Activated T-cell treated with anti-CD3 and anti-CD28 coated beads for 24 hours (primary cell): ENCODE measurements around the gene CDHR1.
"Not testable (repeated sequence)": the region's sequence is repeated elsewhere in the genome, so short reads cannot be mapped to it uniquely, and the experiment has no call there.

Experiments used
- DNase-seq: peaks from one replicate; pipeline ENCODE4 v3.0.0-alpha.2; 2020; ENCODE audit warnings: low read depth

The CDHR1 gene

DNA sequence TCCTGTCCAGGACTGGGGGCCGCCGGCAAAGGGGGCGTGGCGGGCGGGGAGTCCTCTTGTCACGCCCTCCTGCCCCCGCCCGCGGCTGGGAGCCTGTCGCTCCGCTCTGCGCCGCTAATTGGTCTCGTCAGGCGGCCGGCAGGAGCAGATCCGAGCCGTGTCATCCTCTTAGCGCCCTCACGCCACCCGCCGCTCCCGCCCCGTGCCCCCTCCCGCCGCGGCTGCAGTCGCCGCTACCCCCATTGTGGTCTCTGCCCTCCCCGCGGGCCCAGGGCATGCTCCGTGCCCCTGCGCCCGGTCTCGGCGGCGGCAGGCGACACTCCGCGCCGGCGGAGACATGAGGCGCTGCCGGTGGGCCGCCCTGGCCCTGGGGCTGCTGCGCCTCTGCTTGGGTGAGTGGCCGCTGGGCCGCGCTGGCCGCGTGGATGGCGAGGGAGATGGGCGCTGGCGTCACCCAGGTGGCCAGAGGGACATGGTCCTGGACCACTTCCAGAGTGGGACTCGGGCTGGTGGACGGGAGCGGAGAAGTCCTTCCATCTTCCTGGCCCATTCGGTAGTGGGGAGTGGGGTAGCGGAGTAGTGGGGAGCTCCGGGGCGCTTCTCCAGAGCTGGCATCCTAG is at the start of gene CDHR1:
TSS of gene CDHR1 (plus strand) at position 114 of the 620 bp plus-strand sequence. CDS start at position 338, 224 bp downstream.
- DNase-seq: peak; percentile 33

- no peak for DNase-seq
Observed at GRCh38 chr10:84147347-84147746, 47.0 kb upstream of the CDHR1 start.

DNA sequence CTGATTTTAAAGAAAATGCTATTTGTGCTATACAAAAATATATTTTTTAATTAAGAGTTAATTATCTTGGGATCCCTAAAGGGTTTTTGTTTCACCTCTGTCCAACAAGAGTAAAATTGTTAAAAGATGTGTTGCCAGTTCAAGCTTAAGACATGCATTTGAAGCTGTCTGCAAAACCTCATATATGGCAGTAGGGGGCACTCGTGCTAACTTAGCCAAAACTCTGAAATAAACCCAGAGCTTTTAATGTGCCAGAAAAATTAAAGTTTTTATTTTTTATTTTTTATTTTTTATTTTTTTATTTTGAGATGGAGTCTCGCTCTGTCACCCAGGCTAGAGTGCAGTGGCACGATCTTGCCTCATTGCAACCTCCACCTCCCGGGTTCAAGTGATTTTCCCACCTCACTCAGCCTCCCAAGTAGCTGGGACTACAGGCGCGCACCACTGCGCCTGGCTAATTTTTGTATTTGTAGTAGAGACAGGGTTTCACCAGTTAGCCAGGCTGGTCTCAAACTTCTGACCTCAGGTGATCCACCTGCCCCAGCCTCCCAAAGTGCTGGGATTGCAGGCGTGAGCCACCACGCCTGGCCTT is 46.2 kb upstream of the CDHR1 start:
- DNase-seq: not testable (repeated sequence)

GRCh38 chr10:84149854-84150253 is 44.5 kb upstream of the CDHR1 start:
- DNase-seq: no peak

GRCh38 chr10:84152769-84153168 is 41.6 kb upstream of the CDHR1 start:
- no peak for DNase-seq

GRCh38 chr10:84155521-84155920 is 38.8 kb upstream of the CDHR1 start:
- no peak for DNase-seq

- DNase-seq: no peak
Observed at GRCh38 chr10:84156009-84156408, 38.3 kb upstream of the CDHR1 start.

- DNase-seq: peak; percentile 29
Observed at GRCh38 chr10:84156768-84157167, 37.6 kb upstream of the CDHR1 start.

- no peak for DNase-seq
Observed at GRCh38 chr10:84158061-84158460, 36.3 kb upstream of the CDHR1 start.

- DNase-seq: no peak
Observed at GRCh38 chr10:84158550-84158949, 35.8 kb upstream of the CDHR1 start.

- DNase-seq: no peak
Observed at GRCh38 chr10:84159076-84159685, 35.2 kb upstream of the CDHR1 start.

GRCh38 chr10:84160663-84161362 is 33.5 kb upstream of the CDHR1 start:
- DNase-seq: no peak

DNA sequence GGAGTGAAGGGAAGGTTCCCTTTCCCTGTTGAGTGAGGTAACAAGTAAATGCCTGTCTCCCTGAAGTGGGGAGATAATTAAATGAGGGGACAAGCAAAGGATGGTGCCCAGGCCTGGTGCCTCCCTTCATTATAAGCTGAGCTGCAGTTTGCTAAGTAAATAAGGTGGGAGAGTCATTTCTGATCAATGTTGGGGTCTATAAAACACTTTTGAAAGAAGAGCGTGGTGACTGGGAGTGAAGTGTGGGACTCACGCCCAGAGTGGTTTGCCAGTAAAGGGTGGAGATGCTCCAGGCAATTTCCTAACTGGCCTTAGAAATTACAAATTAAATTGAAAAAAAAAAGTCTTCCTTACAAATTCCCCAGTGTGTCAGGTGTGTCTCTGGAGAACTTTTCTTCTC is 30.3 kb upstream of the CDHR1 start:
- no peak for DNase-seq

- DNase-seq: no peak
Observed at GRCh38 chr10:84164442-84164841, 29.9 kb upstream of the CDHR1 start.

DNA sequence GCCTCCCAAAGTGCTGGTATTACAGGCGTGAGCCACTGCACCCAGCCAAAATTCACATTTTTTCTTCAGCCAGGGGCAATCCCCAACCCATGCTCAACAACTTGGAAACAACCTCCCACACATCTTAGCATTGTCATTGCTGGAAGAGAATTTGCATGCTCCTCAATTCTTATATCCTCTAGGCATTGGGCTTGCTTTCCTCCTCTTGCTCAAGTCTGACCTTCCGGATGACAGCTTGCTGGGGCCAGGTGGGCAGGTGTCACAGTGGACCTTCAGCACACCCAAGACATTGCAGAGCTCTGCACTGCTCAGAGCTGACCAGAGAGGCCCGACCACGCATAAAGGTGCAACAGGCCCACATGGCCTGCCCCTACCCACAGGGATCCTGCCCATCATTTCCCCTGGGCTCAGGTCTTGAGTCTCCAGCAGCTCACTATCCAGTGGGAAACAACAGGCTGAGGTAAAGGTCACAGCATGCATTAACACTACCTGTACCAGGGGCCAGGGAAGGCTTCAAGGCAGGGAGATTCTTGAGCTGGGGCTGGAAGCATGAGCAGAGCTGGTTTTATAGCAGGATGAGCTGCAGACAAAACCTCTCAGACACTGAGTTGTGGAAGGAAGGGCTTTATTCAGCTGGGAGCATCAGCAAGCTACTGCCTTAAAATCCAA is 27.6 kb upstream of the CDHR1 start:
- DNase-seq: no peak

DNA sequence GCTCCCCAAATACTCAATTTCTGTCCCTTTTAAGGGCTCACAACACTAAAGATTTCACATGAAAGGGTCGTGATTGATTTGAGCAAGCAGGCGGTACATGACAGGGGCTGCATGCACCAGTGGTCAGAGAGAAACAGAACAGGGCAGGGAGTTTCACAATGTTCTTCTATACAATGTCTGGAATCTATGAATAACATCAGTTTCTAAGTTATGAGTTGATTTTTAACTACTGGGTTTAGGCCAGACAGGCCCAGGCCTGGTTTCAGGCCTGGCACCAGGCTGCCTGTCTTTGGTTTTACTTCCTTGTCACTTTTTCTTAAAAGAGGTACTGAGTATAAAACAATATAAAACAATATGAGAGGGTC is 27.1 kb upstream of the CDHR1 start:
- not testable (repeated sequence) for DNase-seq

GRCh38 chr10:84168382-84168781 is 26.0 kb upstream of the CDHR1 start:
- DNase-seq: not testable (repeated sequence)

GRCh38 chr10:84171237-84171636 is 23.1 kb upstream of the CDHR1 start:
- DNase-seq: not testable (repeated sequence)

DNA sequence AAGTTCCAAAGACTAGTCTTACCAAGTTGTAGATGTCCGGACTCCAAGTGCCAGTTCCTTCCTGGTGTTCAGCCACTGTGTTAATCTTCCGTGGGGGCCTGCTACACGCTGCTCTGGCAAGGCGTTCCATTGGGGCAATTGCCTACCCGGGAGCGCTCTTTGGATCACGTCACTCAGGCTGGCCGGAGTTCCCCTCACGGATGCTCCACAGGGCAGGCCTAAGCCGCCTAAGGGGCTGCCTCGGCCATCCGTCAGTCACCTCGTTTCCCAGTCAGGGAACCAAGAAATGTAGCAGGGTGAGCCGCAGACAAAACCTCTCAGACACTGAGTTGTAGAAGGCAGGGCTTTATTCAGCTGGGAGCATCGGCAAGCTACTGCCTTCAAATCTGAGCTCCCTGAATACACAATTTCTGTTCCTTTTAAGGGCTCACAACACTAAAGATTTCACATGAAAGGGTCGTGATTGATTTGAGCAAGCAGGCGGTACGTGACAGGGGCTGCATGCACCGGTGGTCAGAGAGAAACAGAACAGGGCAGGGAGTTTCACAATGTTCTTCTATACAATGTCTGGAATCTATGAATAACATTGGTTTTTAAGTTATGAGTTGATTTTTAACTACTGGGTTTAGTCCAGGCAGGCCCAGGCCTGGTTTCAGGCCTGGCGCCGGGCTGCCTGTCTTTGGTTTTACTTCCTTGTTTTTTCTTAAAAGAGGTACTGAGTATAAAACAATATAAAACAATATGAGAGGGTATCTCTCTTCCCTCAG is 22.5 kb upstream of the CDHR1 start:
- DNase-seq: not testable (repeated sequence)

GRCh38 chr10:84172467-84173356 is 21.6 kb upstream of the CDHR1 start:
- DNase-seq: no peak

DNA sequence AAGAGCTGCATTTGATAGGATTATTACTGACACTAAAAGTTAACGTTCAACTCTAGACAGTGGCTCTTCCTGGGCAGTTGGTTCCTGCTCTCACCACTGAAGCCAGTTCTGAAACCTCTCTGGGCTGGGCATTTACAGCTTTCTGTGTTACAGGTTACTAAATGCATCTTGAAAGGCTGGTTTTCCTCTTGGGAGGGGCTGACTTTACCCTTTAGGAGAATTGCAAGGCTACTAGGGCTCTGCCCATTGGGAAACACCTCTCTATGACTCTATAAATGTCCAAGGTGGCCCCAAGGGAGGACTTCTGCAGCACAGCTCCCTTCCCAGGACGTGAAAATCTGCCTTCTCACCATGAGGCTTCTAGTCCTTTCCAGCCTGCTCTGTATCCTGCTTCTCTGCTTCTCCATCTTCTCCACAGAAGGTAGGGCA is 20.8 kb upstream of the CDHR1 start, which contains the start of gene GPR15LG:
TSS of gene GPR15LG (plus strand) at position 301 of the 429 bp plus-strand sequence. CDS start at position 352, 51 bp downstream.
- DNase-seq: no peak
